HCT116 (cell line): Measurements from ENCODE around the gene CACNB3. TPM values are rescaled to one million over a fixed set of nuclear protein-coding genes. Genes with fewer than 3 reads are reported as not detected.

Source experiments
- ATAC-seq: fragments of 200-7000 bp; cut with Tn5 transposase; 2 replicates; pipeline ENCODE4 v1.9.1; 2020; ENCODE audit warnings: mild to moderate bottlenecking, moderate library complexity
- BruUV-seq: library from RNA; stranded (reverse); fragments of 400-500 nt; replicated peaks from 2 replicates; lab custom pipeline; 2021; lab: Mats Ljungman, UMichigan
- CTCF ChIA-PET: fragments of 300-600 bp; sonication (Branson Sonifier 250); formaldehyde crosslinking; loops from one replicate; lab custom pipeline; 2021; ENCODE audit warnings: antibody characterized with exemption; lab: Charles Lee
- POLR2A ChIA-PET: fragments of 300-600, 350-600 bp; sonication (Branson Sonifier 250); formaldehyde crosslinking; loops from one replicate; lab custom pipeline; 2021; ENCODE audit warnings: antibody characterized with exemption; lab: Charles Lee
- RAD21 ChIA-PET, 2 experiments: fragments of 300-600 bp; sonication (Branson Sonifier 250); formaldehyde crosslinking; loops; one replicate each; lab custom pipeline; 2023; ENCODE audit warnings: low total read pairs in 2 of 2; ENCODE audit not compliant: uncharacterized antibody in 2 of 2, unreplicated experiment in 2 of 2, low non-redundant PET in 1 of 2; lab: Charles Lee
- DNase-seq: peaks from one replicate; pipeline ENCODE4 v3.0.0-alpha.2; 2010; ENCODE audit warnings: low read depth, low spot score
- H2AFZ ChIP-seq: fragments of 200-600 bp; shearing (Covaris generic), sonication (generic); 2 replicates; pipeline ENCODE4 v1.6.1; 2017; ENCODE audit warnings: low read depth, mixed run types, mixed read lengths, antibody characterized with exemption, low read length; ENCODE audit not compliant: poor library complexity, severe bottlenecking
- H3K27ac ChIP-seq: 2 replicates; pipeline ENCODE4 v1.5.1; 2012; ENCODE audit warnings: low read depth, low read length
- H3K27me3 ChIP-seq: fragments of 200-600 bp; sonication (generic); 2 replicates; pipeline ENCODE4 v1.6.1; 2016; ENCODE audit warnings: mixed run types, low read length, mixed read lengths; ENCODE audit not compliant: insufficient read depth
- H3K36me3 ChIP-seq, 2 experiments: fragments of 200-500 bp in 1 of 2; fragments of 200-600 bp in 1 of 2; sonication (Bioruptor generic) in 1 of 2; sonication (generic) in 1 of 2; 2 replicates each; pipeline versions ENCODE4 v1.5.1 to v1.6.1; 2014 to 2016; ENCODE audit warnings: low read length in 2 of 2, inconsistent platforms in 1 of 2, mixed read lengths in 1 of 2, mixed run types in 1 of 2; ENCODE audit not compliant: insufficient read depth in 2 of 2, control insufficient read depth in 1 of 2
- H3K4me1 ChIP-seq, 2 experiments: fragments of 200-600 bp in 1 of 2; sonication (generic) in 1 of 2; 2 replicates each; pipeline versions ENCODE4 v1.5.1 to v1.6.1; 2012 to 2017; ENCODE audit warnings: low read length in 2 of 2, inconsistent platforms in 1 of 2, mild to moderate bottlenecking in 1 of 2, mixed read lengths in 1 of 2, mixed run types in 1 of 2, moderate library complexity in 1 of 2; ENCODE audit not compliant: insufficient read depth in 2 of 2, control insufficient read depth in 1 of 2
- H3K4me2 ChIP-seq: fragments of 200-600 bp; sonication (generic); 2 replicates; pipeline ENCODE4 v1.6.1; 2017; ENCODE audit warnings: mixed run types, low read length, mixed read lengths
- H3K4me3 ChIP-seq, 2 experiments: fragments of 200-600 bp in 1 of 2; sonication (generic) in 1 of 2; replicated peaks in 1 of 2; 2 replicates each; pipeline ENCODE4 v1.5.1; 2011 to 2016; ENCODE audit warnings: low read length in 2 of 2, control low read depth in 1 of 2, low read depth in 1 of 2, mild to moderate bottlenecking in 1 of 2, mixed read lengths in 1 of 2, mixed run types in 1 of 2
- H3K79me2 ChIP-seq: fragments of 200-600 bp; sonication (generic); 2 replicates; pipeline ENCODE4 v1.6.1; 2017; ENCODE audit warnings: mild to moderate bottlenecking, mixed run types, low read length, moderate library complexity, mixed read lengths; ENCODE audit not compliant: insufficient read depth
- H3K9ac ChIP-seq: fragments of 200-600 bp; sonication (generic); 2 replicates; pipeline ENCODE4 v1.6.1; 2016; ENCODE audit warnings: low read length, mixed read lengths
- H3K9me2 ChIP-seq: fragments of 200-600 bp; sonication (generic), shearing (Covaris generic); 2 replicates; pipeline ENCODE4 v1.6.1; 2017; ENCODE audit warnings: mixed run types, mild to moderate bottlenecking, moderate library complexity; ENCODE audit not compliant: insufficient read depth
- H3K9me3 ChIP-seq, 2 experiments: fragments of 200-500 bp in 1 of 2; fragments of 200-600 bp in 1 of 2; sonication (Bioruptor generic) in 1 of 2; sonication (generic) in 1 of 2; 2 replicates each; pipeline ENCODE4 v1.6.1; 2014 to 2017; ENCODE audit warnings: low read length in 2 of 2, mixed read lengths in 2 of 2, inconsistent platforms in 1 of 2, low read depth in 1 of 2, mild to moderate bottlenecking in 1 of 2, mixed run types in 1 of 2, moderate library complexity in 1 of 2; ENCODE audit not compliant: control insufficient read depth in 1 of 2, insufficient read depth in 1 of 2
- H4K20me1 ChIP-seq: fragments of 200-600 bp; sonication (generic), shearing (Covaris generic); 2 replicates; pipeline ENCODE4 v1.6.1; 2017; ENCODE audit warnings: mixed run types, mild to moderate bottlenecking, moderate library complexity; ENCODE audit not compliant: insufficient read depth
- CTCF ChIP-seq, 3 experiments: fragments of 200-600 bp in 1 of 3; sonication (generic) in 1 of 3; IDR thresholded peaks in 2 of 3; conservative IDR thresholded peaks in 1 of 3; 2 replicates each; pipeline ENCODE4 v1.5.1; 2012 to 2017; ENCODE audit warnings: low read depth in 2 of 3, low read length in 2 of 3, antibody characterized with exemption in 1 of 3, borderline replicate concordance in 1 of 3, control low read depth in 1 of 3, mild to moderate bottlenecking in 1 of 3, mixed read lengths in 1 of 3, mixed run types in 1 of 3, moderate library complexity in 1 of 3; ENCODE audit not compliant: insufficient read depth in 1 of 3
- EZH2 ChIP-seq: fragments of 200-600 bp; sonication (generic); IDR thresholded peaks from 2 replicates; pipeline ENCODE4 v1.6.1; 2017; ENCODE audit warnings: antibody characterized with exemption, mixed run types
- JUND ChIP-seq: IDR thresholded peaks from 2 replicates; pipeline ENCODE4 v1.6.1; 2012
- MAX ChIP-seq: IDR thresholded peaks from 2 replicates; pipeline ENCODE4 v1.6.1; 2012
- POLR2A ChIP-seq: IDR thresholded peaks from 2 replicates; pipeline ENCODE4 v1.7.0; 2011; ENCODE audit warnings: borderline replicate concordance; ENCODE audit not compliant: insufficient read depth, insufficient read length; ENCODE audit errors: extremely low read depth
- POLR2AphosphoS5 ChIP-seq: IDR thresholded peaks from 2 replicates; pipeline ENCODE4 v1.6.1; 2011; ENCODE audit warnings: mild to moderate bottlenecking, low read depth, low read length, moderate library complexity
- RAD21 ChIP-seq: IDR thresholded peaks from 2 replicates; pipeline ENCODE4 v1.6.1; 2012; ENCODE audit warnings: low read depth, mild to moderate bottlenecking
- intact Hi-C: fragments of 100-400 bp; cut with micrococcal nuclease; formaldehyde crosslinking; loops from 2 replicates; pipeline ENCODE4 v1.10.0; 2022
- total RNA-seq: library from RNA; stranded (reverse); gene quantifications from one replicate; pipeline ENCODE4 v1.2.1, GENCODE V29; 2021; ENCODE audit not compliant: unreplicated experiment

Gene CACNB3
- total RNA-seq, 1 experiment from 2014 or later = 22.0 TPM

GRCh38 chr12:48803675-48804074, 14.6 kb upstream of the CACNB3 start:
- RAD21 ChIA-PET = no interaction called here
- no peaks in the 10 kb centered on the region for H3K27me3 ChIP-seq
- no peak overlapping the region for H3K4me2 ChIP-seq
- no peaks in the 10 kb centered on the region for H3K79me2 ChIP-seq
- no peak overlapping the region for H2AFZ ChIP-seq
- no peak for DNase-seq
- no peak overlapping the region for H3K4me3 ChIP-seq
- TF ChIP-seq EZH2 (no peak), POLR2AphosphoS5 (no peak), CTCF (IDR thresholded peaks at IDR 0.05 in 2 of 3, conservative IDR thresholded peaks at IDR 0.05 in 1 of 3; ENCODE audit: borderline replicate concordance in 1 of 3, insufficient read depth in 1 of 3, low read depth in 2 of 3, low read length in 2 of 3) (no peak), JUND (no peak), RAD21 (no peak), POLR2A (no peak)
- intact Hi-C loops = no loop called here
- no peaks in the 10 kb centered on the region for H3K9me3 ChIP-seq
- ATAC-seq = no peak
- H3K36me3 ChIP-seq = no peaks in the 10 kb centered on the region
- no peaks in the 10 kb centered on the region for H4K20me1 ChIP-seq
- no TSS peak for BruUV-seq
- CTCF ChIA-PET = no interaction called here
- no peak overlapping the region for H3K9ac ChIP-seq
- no peaks in the 10 kb centered on the region for H3K9me2 ChIP-seq
- no peaks in the 10 kb centered on the region for H3K4me1 ChIP-seq
- no peak overlapping the region for H3K27ac ChIP-seq
- POLR2A ChIA-PET = no interaction called here

GRCh38 chr12:48807981-48808380, 10.3 kb upstream of the CACNB3 start:
- no peaks in the 10 kb centered on the region for H3K79me2 ChIP-seq
- ATAC-seq = no peak
- BruUV-seq = no TSS peak
- no peak overlapping the region for H2AFZ ChIP-seq
- H3K27me3 ChIP-seq = no peaks in the 10 kb centered on the region
- ChIA-PET RAD21 (no interaction called here), POLR2A (no interaction called here), CTCF (no interaction called here)
- no peak for DNase-seq
- intact Hi-C loops = no loop called here
- TF ChIP-seq EZH2 (no peak), MAX (no peak), RAD21 (no peak)
- H3K9me2 ChIP-seq = no peaks in the 10 kb centered on the region
- H3K36me3 ChIP-seq = no peaks in the 10 kb centered on the region
- no peak overlapping the region for H3K27ac ChIP-seq
- no peak overlapping the region for H3K4me3 ChIP-seq
- H3K9me3 ChIP-seq = no peaks in the 10 kb centered on the region
- no peaks in the 10 kb centered on the region for H4K20me1 ChIP-seq
- no peak overlapping the region for H3K4me2 ChIP-seq
- H3K4me1 ChIP-seq = peaks cover 7 to 14% of the 10 kb centered on the region in 2 experiments; a peak in 3 of 4 replicates
- no peak overlapping the region for H3K9ac ChIP-seq
